Nephron (organoid): ENCODE results near the gene PDP2.

Source experiments
- H3K27ac Mint-ChIP-seq, 3 experiments: 2 replicates each; pipeline ENCODE4 v1.8.0; 2020; ENCODE audit warnings: mixed read lengths in 3 of 3, mild to moderate bottlenecking in 2 of 3, moderate library complexity in 1 of 3
- H3K27me3 Mint-ChIP-seq: 2 replicates; pipeline ENCODE4 v1.8.0; 2021; ENCODE audit warnings: low read depth, mild to moderate bottlenecking, moderate library complexity, mixed read lengths
- H3K36me3 Mint-ChIP-seq: 2 replicates; pipeline ENCODE4 v1.8.0; 2020; ENCODE audit warnings: low read depth, mixed read lengths
- H3K4me1 Mint-ChIP-seq: 2 replicates; pipeline ENCODE4 v1.8.0; 2020; ENCODE audit warnings: mixed read lengths
- H3K4me3 Mint-ChIP-seq, 3 experiments: 2 replicates each; pipeline ENCODE4 v1.8.0; 2020; ENCODE audit warnings: mild to moderate bottlenecking in 3 of 3, mixed read lengths in 3 of 3, moderate library complexity in 2 of 3
- H3K9me3 Mint-ChIP-seq: 2 replicates; pipeline ENCODE4 v1.8.0; 2020; ENCODE audit warnings: mixed read lengths
- TF ChIP-seq, protein P1 (sequence below), 3 experiments: fragments of 200-600 bp; sonication (generic); IDR thresholded peaks; one replicate each; pipeline ENCODE4 v1.5.0; 2021; ENCODE audit warnings: antibody characterized with exemption in 3 of 3; ENCODE audit not compliant: unreplicated experiment in 3 of 3

The PDP2 gene

DNA sequence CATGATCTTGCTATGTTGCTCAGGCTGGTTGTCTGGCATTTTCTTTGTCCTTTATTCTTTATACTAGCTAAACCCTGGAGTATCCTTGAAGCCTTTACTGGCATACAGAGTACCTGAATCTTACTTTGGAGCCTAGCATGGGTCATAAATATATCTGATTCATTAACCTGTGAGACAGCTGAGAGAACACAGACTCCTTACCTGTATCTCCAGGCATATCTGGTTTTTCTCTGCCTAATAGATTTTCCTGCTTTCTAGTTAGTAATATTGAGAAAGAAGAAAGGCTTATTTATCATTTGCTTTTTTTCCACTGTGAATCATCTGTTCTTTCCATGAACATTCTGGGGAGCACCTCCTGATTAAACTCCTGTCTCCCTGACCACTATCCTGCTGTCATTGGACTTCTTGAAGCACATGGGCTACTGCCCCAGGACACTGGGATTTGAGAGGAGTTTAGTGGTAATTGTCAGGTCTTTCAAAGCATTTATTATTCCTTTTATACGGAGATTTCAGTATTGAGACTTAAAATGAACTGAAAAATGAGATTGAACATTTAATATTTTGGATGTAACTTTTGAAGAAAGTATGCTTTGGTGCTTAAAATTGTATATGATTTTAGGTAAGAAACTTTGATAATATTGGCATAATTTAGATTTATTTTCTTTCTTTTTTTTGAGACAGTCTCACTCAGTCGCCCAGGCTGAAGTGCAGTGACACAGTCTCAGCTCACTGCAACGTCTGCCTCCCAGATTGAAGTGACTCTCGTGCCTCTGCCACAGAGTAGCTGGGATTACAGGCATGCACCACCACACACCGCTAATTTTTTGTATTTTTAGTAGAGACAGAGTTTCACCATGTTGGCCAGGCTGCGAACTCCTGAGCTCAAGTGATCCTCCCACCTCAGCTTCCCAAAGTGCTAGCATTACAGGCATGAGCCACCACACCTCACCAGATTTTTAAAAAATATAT is 8.6 kb downstream of the PDP2 start:
- TF ChIP-seq, protein P1, sequence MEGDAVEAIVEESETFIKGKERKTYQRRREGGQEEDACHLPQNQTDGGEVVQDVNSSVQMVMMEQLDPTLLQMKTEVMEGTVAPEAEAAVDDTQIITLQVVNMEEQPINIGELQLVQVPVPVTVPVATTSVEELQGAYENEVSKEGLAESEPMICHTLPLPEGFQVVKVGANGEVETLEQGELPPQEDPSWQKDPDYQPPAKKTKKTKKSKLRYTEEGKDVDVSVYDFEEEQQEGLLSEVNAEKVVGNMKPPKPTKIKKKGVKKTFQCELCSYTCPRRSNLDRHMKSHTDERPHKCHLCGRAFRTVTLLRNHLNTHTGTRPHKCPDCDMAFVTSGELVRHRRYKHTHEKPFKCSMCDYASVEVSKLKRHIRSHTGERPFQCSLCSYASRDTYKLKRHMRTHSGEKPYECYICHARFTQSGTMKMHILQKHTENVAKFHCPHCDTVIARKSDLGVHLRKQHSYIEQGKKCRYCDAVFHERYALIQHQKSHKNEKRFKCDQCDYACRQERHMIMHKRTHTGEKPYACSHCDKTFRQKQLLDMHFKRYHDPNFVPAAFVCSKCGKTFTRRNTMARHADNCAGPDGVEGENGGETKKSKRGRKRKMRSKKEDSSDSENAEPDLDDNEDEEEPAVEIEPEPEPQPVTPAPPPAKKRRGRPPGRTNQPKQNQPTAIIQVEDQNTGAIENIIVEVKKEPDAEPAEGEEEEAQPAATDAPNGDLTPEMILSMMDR (IDR thresholded peaks at IDR 0.05; ENCODE audit: unreplicated experiment in 3 of 3) = no peak
- H3K9me3 Mint-ChIP-seq = no peaks in the 10 kb centered on the region
- H3K4me3 Mint-ChIP-seq = no peak overlapping the region
- H3K27me3 Mint-ChIP-seq = no peaks in the 10 kb centered on the region
- H3K4me1 Mint-ChIP-seq = no peaks in the 10 kb centered on the region
- no peak overlapping the region for H3K27ac Mint-ChIP-seq
- peaks cover 27% of the 10 kb centered on the region for H3K36me3 Mint-ChIP-seq

DNA sequence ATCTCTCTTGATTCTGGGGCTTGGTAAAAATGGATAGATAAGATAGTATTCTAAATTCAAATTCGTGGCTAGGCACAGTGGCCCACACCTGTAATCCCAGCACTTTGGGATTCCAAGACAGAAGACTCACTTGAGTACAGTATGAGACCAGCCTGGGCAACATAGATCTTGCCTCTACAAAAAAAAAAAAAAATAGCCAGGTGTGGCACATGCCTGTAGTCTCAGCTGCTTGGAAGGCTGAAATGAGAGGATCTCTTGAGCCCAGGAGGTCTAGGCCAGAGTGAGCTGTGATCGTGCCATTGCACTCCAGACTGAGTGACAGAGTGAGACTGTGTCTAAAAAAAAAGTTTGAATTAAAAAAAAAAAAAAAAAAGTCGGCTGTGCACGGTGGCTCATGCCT is 9.3 kb downstream of the PDP2 start:
- no peaks in the 10 kb centered on the region for H3K27me3 Mint-ChIP-seq
- no peak overlapping the region for H3K27ac Mint-ChIP-seq
- H3K4me1 Mint-ChIP-seq = no peaks in the 10 kb centered on the region
- peaks cover 22% of the 10 kb centered on the region for H3K36me3 Mint-ChIP-seq
- TF ChIP-seq, protein P1 (IDR thresholded peaks at IDR 0.05; ENCODE audit: unreplicated experiment in 3 of 3) = no peak
- H3K4me3 Mint-ChIP-seq = no peak overlapping the region
- no peaks in the 10 kb centered on the region for H3K9me3 Mint-ChIP-seq

DNA sequence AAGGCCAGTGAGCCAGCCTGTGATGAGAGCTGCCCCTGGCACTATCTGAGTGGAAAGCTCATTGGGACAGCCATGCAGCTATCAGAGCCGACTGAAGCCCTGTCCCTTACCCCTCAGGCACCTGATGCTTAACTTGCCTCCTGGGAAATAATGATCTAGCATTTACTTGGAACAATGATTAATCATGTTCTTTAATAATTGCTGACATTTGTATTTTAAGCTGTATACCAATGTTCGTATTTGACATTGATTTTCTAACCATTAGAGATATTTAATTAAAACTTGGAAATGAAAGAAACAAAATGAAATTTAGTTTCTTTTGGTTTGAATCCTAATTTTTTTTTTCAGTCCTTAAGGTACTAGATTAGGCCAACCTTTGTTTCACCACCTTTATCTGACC is 10.5 kb downstream of the PDP2 start:
- Mint-ChIP-seq H3K36me3 (peaks cover 14% of the 10 kb centered on the region), H3K9me3 (no peaks in the 10 kb centered on the region), H3K4me3 (no peak overlapping the region), H3K27me3 (no peaks in the 10 kb centered on the region), H3K27ac (no peak overlapping the region), H3K4me1 (no peaks in the 10 kb centered on the region)
- TF ChIP-seq, protein P1 (IDR thresholded peaks at IDR 0.05; ENCODE audit: unreplicated experiment in 3 of 3) = no peak

DNA sequence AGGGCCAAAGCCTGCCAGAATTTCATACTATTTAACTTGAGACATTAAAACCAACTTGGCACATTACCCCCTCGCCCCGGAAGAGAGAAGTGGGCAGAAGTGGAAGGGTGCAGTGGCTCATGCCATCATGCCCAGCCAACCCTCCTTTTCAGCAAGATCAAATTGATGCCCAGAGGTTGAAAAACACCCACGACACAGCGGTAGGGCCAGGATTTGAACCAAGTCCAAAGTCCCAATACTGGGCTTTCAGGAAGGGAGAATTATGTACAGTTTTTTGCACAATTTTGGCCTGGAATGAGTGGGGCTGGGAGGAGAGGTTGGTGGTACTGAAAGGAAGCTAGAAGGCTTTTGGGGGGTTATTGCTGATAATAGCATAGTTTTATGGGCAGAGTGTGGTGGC is 11.0 kb downstream of the PDP2 start:
- TF ChIP-seq, protein P1 (IDR thresholded peaks at IDR 0.05; ENCODE audit: unreplicated experiment in 3 of 3) = no peak
- Mint-ChIP-seq H3K9me3 (no peaks in the 10 kb centered on the region), H3K36me3 (peaks cover 12% of the 10 kb centered on the region), H3K4me1 (no peaks in the 10 kb centered on the region), H3K27me3 (no peaks in the 10 kb centered on the region), H3K4me3 (no peak overlapping the region), H3K27ac (no peak overlapping the region)

DNA sequence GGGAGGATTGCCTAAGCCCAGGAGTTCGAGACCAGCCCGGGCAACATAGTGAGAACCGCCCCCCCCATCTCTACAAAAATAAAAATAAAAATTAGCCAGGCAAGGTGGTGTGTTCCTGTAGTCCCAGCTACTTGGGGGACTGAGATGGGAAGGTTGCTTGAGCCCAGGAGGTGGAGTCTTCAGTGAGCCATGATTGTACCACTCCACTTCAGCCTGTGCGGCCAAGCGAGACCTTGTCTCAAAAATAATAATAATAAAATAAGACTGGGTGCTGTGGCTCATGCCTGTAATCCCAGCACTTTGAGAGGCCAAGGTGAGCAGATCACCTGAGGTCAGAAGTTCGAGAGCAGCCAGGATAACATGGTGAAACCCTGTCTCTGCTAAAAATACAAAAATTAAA is 11.5 kb downstream of the PDP2 start:
- TF ChIP-seq, protein P1 (IDR thresholded peaks at IDR 0.05; ENCODE audit: unreplicated experiment in 3 of 3) = no peak
- no peak overlapping the region for H3K27ac Mint-ChIP-seq

DNA sequence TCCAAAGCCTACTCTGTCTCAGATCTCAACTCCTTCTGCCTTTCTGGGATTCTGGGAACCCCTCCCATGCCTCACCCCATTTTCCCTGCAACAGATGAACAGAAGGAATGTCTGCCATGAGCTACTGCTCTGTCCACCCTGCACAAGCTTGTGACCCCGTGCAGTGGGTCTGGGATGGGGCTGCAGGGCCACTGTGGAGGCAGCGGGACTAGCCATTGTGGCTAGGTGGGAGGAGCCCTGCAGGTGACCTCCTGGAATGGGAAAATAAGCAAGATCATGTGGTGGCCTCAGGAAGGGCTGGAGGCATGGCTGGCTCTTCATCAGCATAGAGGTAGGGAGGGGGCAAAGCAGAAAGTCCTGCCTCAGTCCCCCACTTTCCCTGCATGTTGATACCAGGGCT is 13.7 kb downstream of the PDP2 start:
- H3K4me3 Mint-ChIP-seq = no peak overlapping the region
- H3K4me1 Mint-ChIP-seq = peaks cover 8% of the 10 kb centered on the region
- no peaks in the 10 kb centered on the region for H3K27me3 Mint-ChIP-seq
- no peak overlapping the region for H3K27ac Mint-ChIP-seq
- no peaks in the 10 kb centered on the region for H3K36me3 Mint-ChIP-seq
- TF ChIP-seq, protein P1 (IDR thresholded peaks at IDR 0.05; ENCODE audit: unreplicated experiment in 3 of 3) = no peak
- no peaks in the 10 kb centered on the region for H3K9me3 Mint-ChIP-seq

More for the DNA sequence above, 11.5 kb downstream of the PDP2 start:
- Mint-ChIP-seq H3K36me3 (peaks cover 11% of the 10 kb centered on the region), H3K4me3 (no peak overlapping the region), H3K27me3 (no peaks in the 10 kb centered on the region), H3K4me1 (no peaks in the 10 kb centered on the region), H3K9me3 (no peaks in the 10 kb centered on the region)
